KOPT-K1 (cell line): Measurements from ENCODE around the gene RAB30.

Source experiments
- H3K27ac ChIP-seq: fragments of 200-600 bp; sonication (generic); 2 replicates; pipeline ENCODE4 v1.5.1; 2016; ENCODE audit warnings: antibody characterized with exemption, mild to moderate bottlenecking, low read depth, low read length; ENCODE audit not compliant: poor library complexity, severe bottlenecking
- H3K36me3 ChIP-seq: fragments of 200-600 bp; sonication (generic); 2 replicates; pipeline ENCODE4 v1.5.1; 2017; ENCODE audit warnings: antibody characterized with exemption, mild to moderate bottlenecking, low read length, moderate library complexity; ENCODE audit not compliant: insufficient read depth
- H3K9me3 ChIP-seq: fragments of 200-600 bp; sonication (generic); 2 replicates; pipeline ENCODE4 v1.5.1; 2017; ENCODE audit warnings: antibody characterized with exemption, low read length, mild to moderate bottlenecking; ENCODE audit not compliant: insufficient read depth, poor library complexity, severe bottlenecking

Gene RAB30, protein sequence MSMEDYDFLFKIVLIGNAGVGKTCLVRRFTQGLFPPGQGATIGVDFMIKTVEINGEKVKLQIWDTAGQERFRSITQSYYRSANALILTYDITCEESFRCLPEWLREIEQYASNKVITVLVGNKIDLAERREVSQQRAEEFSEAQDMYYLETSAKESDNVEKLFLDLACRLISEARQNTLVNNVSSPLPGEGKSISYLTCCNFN

DNA sequence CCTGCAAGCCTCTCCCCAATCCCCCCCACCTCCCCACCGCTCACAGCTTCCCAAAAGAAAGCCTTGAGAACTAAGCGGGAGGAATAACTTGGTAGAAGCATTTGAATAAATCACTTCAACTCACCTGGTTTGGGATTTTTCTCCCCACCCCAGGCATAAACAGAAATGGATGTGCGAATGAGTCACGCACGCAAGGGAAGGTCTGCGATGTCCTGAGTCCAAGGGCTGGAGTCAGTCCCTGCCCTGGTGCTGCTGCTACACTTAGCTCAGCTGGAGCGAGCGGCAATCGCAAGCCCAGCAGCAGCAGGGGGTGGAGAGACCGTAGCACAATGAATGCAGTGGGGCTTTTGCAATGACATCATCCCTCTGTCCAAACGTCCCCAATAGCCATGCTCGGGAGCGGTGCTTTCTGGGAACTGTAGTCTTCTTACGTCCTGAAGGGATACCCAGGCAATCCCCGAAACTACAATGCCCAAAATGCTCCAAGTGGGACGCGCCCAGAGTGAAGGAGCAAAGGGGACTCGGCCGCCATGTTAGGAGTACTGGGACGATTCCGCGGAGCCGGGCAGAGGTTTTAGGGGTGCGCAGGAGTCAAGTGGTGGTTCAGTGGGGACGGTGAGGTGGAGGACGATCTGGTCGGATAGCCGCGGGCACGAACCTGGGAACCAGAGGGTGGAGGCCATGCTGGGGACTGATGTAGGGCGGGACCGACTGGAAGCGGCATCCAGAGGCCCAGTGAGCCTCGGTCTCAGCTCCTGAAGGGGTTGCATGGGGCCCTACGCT lies at the start of gene RAB30:
TSS of gene RAB30 (minus strand) at position 331 of the 783 bp plus-strand sequence. CDS start 74,581 bp downstream, outside the sequence.
- Histone ChIP-seq H3K9me3 (no peaks in the 10 kb centered on the region), H3K27ac (peak within 1 kb of the TSS; percentile 78), H3K36me3 (peaks cover 33% of the 10 kb centered on the region)

DNA sequence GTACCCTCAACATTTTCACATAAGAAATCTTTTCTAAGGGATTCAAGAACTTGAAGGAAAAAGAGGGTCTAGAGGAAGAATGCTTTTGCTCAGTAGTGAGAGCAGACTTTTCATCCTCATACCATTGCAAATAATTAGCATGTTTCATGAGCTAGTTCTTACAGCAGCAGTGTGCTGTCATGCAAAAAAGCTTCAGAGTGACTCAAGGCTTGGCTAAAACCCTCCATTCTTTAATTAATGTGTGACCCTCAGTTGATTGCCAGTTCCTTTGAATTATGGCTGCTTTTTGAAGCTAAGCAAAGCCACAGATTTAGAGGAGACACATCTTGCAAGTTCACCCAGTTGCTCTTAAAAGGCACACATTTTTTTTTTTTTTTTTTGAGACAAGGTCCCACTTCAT lies 48.6 kb upstream of the RAB30 start:
- Histone ChIP-seq H3K9me3 (no peaks in the 10 kb centered on the region), H3K27ac (no peak overlapping the region), H3K36me3 (no peaks in the 10 kb centered on the region)

DNA sequence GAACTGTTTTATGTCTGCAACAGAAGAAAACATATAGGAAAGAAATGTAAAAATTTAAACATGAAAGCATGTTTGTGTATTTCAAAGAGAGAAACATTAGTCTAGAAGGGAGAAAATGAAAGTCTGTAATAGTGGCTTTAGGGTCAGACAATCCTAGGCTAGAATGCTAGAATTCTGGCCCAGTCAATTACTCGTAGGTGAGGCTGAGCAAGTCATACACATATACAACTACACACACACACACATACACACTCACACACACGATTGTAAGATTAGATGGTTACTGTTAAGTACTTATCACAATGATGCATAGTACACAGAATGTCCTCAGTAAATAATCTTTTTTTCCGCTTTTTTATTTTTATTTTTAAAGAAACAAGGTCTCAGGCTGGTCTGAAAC lies 47.5 kb upstream of the RAB30 start:
- Histone ChIP-seq H3K9me3 (no peaks in the 10 kb centered on the region), H3K27ac (no peak overlapping the region), H3K36me3 (no peaks in the 10 kb centered on the region)

DNA sequence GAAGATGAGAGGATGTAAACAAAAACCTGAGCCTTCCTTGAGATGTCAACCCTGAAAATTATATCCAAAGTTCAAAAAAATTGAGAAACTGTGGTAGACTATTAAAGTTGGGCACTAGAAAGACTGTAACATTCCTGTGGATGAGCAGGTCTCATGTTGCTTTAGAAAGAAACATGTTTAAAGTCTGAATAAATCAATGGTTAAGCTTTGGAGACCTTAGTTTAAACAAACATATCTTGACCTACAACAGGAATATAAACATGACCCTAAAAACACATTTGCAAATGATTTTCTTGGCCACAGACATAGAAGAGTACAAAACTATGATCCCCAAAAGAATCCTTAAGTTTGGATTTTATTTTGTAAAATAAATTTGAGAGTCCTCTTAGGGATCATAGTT lies 47.1 kb upstream of the RAB30 start:
- Histone ChIP-seq H3K36me3 (no peaks in the 10 kb centered on the region), H3K9me3 (no peaks in the 10 kb centered on the region), H3K27ac (no peak overlapping the region)

DNA sequence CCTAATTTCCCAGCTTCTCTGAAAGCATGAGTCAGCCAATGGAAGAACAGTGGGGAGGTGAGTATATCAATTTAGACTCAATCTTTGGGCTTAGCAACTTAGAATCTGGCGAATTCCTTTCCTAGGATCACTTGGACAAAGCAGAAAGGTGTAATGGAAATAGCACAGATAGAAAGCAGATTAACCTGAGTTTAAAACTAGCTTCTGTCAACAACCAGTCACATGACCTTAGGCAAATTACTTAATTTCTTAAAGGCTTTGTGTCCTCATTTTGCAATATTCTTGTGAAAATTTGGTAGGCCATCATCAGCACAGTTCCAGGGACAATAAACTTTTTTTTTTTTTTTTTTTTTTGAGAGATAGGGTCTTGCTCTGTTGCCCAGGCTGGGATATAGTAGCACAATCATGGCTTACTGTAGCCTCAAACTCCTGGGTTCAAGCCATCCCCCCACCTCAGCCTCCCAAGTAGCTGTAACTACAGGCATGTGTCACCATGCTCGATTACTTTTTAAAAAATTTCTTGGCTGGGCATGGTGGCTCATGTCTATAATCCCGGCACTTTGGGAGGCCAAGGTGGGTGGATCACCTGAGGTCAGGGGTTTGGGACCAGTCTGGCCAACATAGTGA lies 44.4 kb upstream of the RAB30 start:
- Histone ChIP-seq H3K36me3 (no peaks in the 10 kb centered on the region), H3K27ac (no peak overlapping the region), H3K9me3 (no peaks in the 10 kb centered on the region)

DNA sequence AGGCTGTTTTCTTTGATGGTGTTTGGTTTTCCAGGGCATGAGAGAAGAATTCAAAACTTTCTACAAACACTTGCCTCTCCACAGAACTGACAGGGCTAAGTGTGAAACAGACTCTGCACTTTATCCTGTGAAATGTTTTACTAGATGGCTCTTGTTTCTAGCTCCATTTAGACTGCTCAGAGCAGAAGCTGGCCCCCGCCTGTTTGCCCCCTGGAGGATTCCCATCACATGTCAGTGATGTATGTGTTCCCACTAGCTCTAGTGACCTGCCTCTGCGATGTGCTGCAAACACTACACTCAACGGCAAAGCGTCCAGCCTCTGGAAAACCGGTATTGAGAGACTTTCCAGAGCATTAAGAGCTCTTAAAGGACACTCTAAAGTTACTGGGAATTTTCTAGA lies 43.9 kb upstream of the RAB30 start:
- no peaks in the 10 kb centered on the region for H3K36me3 ChIP-seq
- H3K27ac ChIP-seq: no peak overlapping the region
- no peaks in the 10 kb centered on the region for H3K9me3 ChIP-seq

DNA sequence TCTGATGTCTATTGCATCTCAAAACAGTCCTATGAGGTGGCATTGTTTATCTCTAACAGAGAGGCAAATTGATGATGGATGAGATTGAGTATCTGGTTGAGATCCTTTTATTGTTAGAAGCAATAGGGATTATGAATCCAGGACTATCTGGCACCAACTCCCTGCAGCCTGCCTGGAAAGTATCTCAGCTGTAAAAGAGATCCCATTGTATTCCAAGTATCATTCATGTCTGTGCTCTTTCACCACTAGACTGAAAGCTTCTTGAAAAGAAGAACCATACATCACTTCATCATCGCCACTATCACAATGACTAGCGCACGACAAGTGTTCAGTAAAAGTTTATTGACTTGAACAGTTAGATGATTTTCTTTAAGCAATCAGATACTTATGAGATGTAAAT lies 43.3 kb upstream of the RAB30 start:
- no peak overlapping the region for H3K27ac ChIP-seq
- H3K36me3 ChIP-seq: no peaks in the 10 kb centered on the region
- no peaks in the 10 kb centered on the region for H3K9me3 ChIP-seq

DNA sequence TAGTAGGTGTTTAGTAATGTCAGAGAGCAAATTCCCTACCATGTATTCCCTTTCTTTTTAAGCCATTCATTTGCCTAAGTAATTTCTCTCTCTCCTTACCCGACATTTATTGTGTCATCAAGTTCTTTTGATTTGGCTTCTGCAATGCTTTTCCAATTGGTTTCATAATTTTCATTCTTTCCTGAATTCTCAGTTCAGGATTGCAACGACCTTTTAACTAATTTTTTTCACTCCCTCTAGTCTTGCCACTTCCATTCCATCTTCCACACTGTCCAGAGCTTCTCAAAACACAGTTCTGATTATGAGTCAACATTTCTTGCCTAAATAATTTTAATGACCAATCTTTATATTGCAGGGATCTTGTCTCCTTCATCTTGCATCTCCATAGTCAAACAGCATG lies 41.2 kb upstream of the RAB30 start:
- no peaks in the 10 kb centered on the region for H3K36me3 ChIP-seq
- no peaks in the 10 kb centered on the region for H3K9me3 ChIP-seq
- no peak overlapping the region for H3K27ac ChIP-seq

DNA sequence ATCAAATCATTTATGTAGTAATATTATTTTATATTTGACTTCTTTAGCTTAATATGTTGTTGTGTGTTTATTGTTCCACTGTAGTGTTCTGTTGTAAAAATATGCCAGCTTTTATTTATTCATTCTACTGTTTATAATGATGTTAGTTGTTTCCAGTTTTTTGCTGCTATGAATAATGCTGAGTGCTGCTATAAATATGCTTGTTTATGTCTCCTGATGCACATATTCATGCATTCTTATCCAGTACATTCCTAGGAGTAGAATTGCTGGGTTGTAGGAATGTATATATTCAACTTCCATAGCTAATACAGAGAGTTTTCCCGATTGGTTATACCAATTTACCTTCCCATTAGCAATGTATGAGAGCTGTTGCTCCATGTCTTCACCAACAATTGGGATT lies 33.5 kb upstream of the RAB30 start:
- Histone ChIP-seq H3K9me3 (no peaks in the 10 kb centered on the region), H3K27ac (no peak overlapping the region)

DNA sequence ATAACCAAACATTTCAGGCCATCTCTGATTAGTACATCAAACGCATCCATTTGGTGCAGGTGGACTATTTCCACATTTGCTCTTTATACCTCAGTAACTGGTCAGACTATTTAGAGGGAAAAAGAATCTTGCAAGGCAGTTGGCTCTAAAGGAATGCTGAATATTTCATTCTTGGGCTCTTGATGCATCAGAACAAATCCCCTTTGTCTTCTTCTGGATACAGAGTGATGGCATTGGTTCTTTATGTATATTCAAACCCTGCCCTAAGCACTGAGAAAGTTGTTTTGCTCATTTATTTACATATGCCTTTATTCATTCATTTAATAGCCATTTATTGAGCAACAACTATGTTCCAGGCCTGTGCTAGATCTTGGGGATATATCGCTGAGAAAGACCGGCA lies 31.1 kb upstream of the RAB30 start:
- Histone ChIP-seq H3K36me3 (no peaks in the 10 kb centered on the region), H3K9me3 (no peaks in the 10 kb centered on the region), H3K27ac (no peak overlapping the region)

More for the DNA sequence above, 33.5 kb upstream of the RAB30 start:
- H3K36me3 ChIP-seq: no peaks in the 10 kb centered on the region

DNA sequence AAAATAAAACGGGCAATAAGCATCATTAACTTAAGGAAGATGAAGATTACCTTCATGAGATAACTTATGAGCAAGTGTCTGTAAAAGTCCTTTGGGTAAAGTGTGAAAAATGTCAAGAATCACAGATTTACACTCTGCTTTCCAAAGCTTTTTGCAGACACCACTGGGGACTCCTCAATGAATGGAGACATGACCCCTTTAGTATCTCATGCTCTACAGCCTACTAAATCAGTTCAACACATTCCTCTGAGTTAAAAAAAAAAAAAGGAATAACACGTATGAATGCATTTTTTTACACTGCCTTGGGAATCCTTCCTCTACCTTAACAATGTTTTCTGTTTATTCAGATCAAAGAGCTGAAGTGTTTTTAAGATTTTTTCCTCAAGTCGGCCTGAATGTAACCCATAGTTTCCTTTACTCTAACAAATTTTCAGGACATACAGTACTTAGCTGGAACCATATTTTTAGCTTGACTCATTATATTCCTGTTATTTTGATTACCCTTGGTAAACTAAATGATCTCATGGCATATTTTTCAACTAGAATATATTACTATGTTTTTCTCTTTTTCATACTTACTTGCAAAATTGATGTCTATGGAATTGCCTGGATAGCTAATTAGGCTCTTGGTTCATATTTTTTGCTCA lies 25.9 kb upstream of the RAB30 start:
- Histone ChIP-seq H3K9me3 (no peaks in the 10 kb centered on the region), H3K27ac (no peak overlapping the region), H3K36me3 (no peaks in the 10 kb centered on the region)

DNA sequence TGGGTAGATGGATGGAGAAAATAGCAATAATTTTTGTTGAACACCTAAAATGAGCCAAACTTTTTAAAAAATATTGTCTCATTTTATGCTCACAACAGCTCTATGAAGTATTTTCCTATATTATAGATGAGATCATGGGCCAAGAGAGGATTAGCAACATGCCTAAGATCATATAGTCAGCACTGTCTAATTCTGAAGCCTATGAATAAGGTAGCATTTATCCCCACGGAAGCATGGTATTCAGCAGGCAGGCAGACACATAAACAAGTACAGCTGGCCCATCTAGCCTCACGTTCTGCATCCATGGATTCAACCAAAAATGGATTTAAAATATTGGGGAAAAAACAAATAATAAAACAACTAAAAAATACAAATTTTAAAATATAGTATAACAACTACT lies 21.9 kb upstream of the RAB30 start:
- no peaks in the 10 kb centered on the region for H3K9me3 ChIP-seq
- H3K27ac ChIP-seq: no peak overlapping the region
- H3K36me3 ChIP-seq: no peaks in the 10 kb centered on the region

DNA sequence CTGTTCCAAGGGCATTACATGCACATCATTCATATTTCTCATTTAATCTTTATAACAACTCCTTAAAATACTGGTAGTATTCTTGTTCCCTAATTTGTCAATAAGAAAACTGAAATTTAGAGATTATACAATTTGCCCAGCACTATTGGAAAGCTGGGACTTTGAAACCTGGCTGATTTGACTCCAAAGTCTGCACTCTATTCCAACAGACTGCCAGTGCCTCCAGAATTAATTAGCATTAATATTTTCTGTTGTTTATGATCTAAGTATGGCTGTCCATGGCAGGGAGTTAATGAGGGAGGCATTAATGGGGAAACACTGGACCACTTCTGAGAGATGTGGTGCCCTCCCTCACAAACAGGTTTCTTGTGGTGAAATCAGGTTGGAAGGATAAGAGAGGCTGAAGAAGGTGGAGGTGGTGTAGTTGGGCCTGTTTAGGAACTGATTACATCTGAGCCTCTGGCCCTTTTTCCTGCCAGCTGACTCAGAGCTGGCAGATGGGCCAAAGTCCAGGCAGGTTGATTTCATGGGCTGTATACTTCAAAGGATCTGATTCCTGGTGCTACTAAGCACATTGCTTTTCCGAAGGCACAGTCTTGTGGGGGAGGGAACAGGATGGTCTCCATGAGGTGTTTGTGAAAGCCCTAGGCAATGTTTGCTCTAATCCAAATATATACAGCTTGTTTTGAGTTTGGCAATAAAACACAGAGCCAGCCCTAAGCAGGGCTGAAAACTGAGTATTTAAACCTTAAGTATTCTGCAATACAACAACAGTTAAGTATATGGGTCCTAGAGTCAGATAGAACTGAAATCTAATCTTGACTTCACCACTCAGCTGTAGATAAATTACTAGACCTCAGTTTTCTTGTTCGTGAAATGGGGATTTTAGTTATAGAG lies 21.0 kb upstream of the RAB30 start:
- Histone ChIP-seq H3K27ac (no peak overlapping the region), H3K36me3 (no peaks in the 10 kb centered on the region), H3K9me3 (no peaks in the 10 kb centered on the region)

DNA sequence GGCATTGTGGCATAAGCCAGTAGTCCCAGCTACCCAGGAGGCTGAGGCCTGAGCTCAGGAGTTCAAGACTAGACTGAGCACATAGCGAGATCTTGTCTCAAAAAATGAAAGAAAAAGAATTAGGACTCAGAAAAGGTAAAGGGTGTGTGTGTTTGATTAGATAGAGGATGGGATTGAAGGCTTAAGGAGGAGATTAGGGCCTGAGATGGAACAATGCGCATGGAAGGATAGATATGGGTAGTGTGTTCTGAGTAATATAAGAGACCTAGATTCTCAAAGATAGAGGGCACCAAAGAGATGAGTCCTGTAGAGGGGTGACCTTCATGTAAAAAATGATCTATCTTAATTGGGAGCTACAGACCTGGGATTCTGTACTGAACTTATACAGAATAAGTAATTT lies 17.3 kb upstream of the RAB30 start:
- Histone ChIP-seq H3K9me3 (no peaks in the 10 kb centered on the region), H3K36me3 (no peaks in the 10 kb centered on the region), H3K27ac (no peak overlapping the region)
